GM19467 (cell line): Measurements from ENCODE around the gene ANP32D.
A peak's percentile ranks its signal among the peaks of the same experiment; 100 is the strongest.
"Not testable (repeated sequence)": the region's sequence is repeated elsewhere in the genome, so short reads cannot be mapped to it uniquely, and the experiment has no call there.

Experiments
- ATAC-seq: cut with Tn5 transposase; IDR thresholded peaks from one replicate; pipeline ENCODE4 v1.9.1; 2021; ENCODE audit warnings: mild to moderate bottlenecking, moderate library complexity; ENCODE audit not compliant: unreplicated experiment

ANP32D gene

DNA sequence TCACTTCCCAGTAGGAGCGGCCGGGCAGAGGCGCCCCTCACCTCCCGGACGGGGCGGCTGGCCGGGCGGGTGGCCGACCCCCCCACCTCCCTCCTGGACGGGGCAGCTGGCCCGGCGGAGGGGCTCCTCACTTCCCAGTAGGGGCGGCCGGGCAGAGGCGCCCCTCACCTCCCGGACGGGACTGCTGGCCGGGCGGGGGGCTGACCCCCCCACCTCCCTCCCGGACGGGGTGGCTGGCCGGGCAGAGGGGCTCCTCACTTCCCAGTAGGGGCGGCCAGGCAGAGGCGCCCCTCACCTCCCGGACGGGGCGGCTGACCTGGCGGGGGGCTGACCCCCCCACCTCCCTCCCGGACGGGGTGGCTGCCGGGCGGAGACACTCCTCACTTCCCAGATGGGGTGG, 27.9 kb downstream of the ANP32D start:
- ATAC-seq = not testable (repeated sequence)

DNA sequence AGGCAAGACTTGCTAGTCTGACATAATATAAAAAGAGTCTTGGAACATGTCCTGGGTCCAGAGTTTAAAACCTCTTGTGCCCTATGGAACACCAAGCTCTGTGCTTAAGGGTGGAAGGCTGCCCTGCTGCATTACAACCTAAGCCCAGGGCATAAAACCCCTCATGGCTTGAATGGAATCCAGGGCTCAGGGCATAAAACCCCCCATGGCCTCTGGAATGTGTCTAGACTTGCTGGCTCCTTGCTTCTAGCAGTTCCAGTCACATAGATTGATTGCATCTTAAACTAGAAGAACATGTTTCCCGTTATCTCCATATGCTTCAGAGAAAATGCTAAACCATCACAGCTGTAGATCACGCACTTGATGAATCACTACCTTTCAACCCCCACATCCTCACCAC, 34.5 kb downstream of the ANP32D start:
- ATAC-seq = not testable (repeated sequence)

DNA sequence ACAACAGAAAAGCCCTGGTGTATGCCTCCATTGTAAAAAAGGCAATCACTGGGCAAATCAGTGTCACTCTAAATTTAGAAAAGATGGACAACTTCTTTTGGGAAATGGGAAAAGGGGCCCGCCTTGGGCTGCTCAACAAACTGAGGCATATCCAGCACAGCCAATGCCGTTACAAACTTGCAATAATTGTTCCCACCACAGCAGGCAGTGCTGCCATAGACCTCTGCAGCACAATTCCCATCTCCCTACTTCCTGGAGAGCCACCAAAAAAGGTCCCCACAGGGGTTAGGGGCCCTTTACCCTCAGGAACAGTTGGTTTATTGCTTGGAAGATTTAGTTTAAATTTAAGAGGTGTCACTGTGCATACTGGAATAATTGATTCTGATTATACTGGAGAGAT, 36.6 kb downstream of the ANP32D start:
- ATAC-seq = no peak

DNA sequence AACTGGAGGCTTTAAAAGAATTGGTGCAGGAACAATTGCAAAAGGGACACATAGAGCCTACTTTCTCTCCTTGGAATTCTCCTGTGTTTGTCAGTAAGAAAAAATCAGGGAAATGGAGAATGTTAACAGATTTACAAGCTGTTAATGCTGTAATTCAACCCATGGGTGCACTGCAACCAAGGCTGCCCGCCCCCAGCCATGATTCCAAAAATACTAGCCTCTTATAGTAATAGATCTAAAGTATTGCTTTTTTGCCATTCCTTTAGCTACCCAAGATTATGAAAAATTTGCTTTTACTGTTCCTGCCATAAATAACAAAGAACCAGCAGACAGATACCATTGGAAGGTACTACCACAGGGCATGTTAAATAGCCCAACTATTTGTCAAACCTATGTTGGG, 37.8 kb downstream of the ANP32D start:
- ATAC-seq = no peak

- peak; percentile 51 for ATAC-seq
Measured at GRCh38 chr12:48512855-48513254, 40.5 kb downstream of the ANP32D start.

GRCh38 chr12:48514728-48515127, 42.4 kb downstream of the ANP32D start:
- ATAC-seq = no peak

DNA sequence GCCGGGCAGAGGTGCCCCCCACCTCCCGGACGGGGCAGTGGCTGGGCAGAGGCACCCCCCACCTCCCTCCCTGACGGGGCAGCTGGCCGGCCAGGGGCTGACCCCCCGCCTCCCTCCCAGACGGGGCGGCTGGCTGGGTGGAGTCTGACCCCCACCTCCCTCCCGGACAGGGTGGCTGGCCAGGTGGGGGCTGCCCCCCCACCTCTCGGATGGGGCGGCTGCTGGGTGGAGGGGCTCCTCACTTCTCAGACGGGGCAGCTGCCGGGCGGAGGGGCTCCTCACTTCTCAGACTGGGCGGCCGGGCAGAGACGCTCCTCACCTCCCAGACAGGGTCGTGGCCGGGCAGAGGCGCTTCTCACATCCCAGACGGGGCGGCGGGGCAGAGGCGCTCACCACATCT, 48.0 kb downstream of the ANP32D start:
- ATAC-seq = not testable (repeated sequence)
